BLaER1 treated with 17β-estradiol and CSF1 and Interleukin-3, amounts not matched to agents 10 nM and 100 nM (cell line): ENCODE data around the gene FRMPD2.

Experiments used
- H3K27ac ChIP-seq, 11 experiments: shearing (Covaris generic); formaldehyde crosslinking; 2 replicates each; pipeline ENCODE4 v1.8.1; 2022
- H3K27me3 ChIP-seq, 11 experiments: shearing (Covaris generic); formaldehyde crosslinking; 2 replicates each; pipeline ENCODE4 v1.8.1; 2022
- H3K36me3 ChIP-seq, 11 experiments: shearing (Covaris generic); formaldehyde crosslinking; 2 replicates each; pipeline ENCODE4 v1.8.1; 2022
- H3K4me1 ChIP-seq, 10 experiments: shearing (Covaris generic); formaldehyde crosslinking; 2 replicates each; pipeline ENCODE4 v1.8.1; 2022
- H3K4me2 ChIP-seq, 11 experiments: shearing (Covaris generic); formaldehyde crosslinking; 2 replicates each; pipeline ENCODE4 v1.8.1; 2022
- H3K4me3 ChIP-seq, 10 experiments: shearing (Covaris generic); formaldehyde crosslinking; 2 replicates each; pipeline ENCODE4 v1.8.1; 2022
- H3K9ac ChIP-seq, 11 experiments: shearing (Covaris generic); formaldehyde crosslinking; 2 replicates each; pipeline ENCODE4 v1.8.1; 2022
- H3K9me3 ChIP-seq, 11 experiments: shearing (Covaris generic); formaldehyde crosslinking; replicated peaks in 1 of 11; 2 replicates each; pipeline ENCODE4 v1.8.1; 2022
- H4K20me1 ChIP-seq, 11 experiments: shearing (Covaris generic); formaldehyde crosslinking; 2 replicates each; pipeline ENCODE4 v1.8.1; 2022
- Cebpa-rat ChIP-seq, 11 experiments: shearing (Covaris generic); IDR thresholded peaks; 2 replicates each; pipeline ENCODE4 v1.8.1; 2022

Gene FRMPD2

DNA sequence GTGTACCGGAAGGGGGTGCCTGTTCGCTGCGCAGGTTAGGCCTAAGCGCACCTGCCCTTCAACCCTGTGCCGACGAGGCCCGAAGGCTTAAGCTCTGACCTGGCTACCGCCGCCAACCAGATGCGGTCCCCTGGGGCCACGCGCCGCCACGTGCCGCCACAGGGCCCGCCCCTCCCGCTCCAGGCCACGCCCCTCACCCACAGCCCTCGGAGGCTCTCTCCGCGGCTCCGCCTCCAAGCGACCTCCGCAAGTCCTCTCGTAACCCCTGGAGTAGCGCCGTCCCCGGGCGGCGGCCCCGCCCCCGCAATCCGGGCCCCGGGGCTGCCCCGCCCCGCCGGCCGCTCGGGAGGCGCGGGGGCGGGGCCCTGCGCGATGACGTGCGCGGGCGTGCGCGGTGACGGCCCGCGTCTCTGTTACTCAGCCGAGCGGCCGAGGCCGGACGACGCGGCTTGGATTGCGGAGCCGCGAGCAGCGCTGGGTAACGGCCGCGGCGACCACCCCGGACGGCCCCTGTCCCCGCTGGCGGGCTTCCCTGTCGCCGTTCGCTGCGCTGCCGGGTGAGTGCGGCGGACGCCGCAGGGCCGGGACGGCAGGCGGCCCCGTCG, 31.9 kb upstream of the FRMPD2 start, which contains the start of gene MAPK8:
Gene MAPK8 (plus strand): TSS at position 413 of the 605 bp plus-strand sequence. CDS start 94,984 bp downstream, outside the sequence.
- Histone ChIP-seq H3K27ac (peak within 1 kb of the TSS; percentile 85 to 95 (median 89)), H3K9me3 (no peaks in the 10 kb centered on the region), H4K20me1 (peaks cover 18 to 45% (median 42%) of the 10 kb centered on the region in 11 experiments; a peak in 20 of 22 replicates), H3K36me3 (no peaks in the 10 kb centered on the region), H3K4me3 (peak within 1 kb of the TSS; percentile 88 to 94 (median 90)), H3K4me1 (peaks cover 15 to 32% (median 24%) of the 10 kb centered on the region in 10 experiments), H3K9ac (peak within 1 kb of the TSS; percentile 88 to 96 (median 92)), H3K27me3 (no peaks in the 10 kb centered on the region), H3K4me2 (peak within 1 kb of the TSS; percentile 82 to 97 (median 89))
- TF ChIP-seq Cebpa-rat (IDR thresholded peaks at IDR 0.05) = no peak

DNA sequence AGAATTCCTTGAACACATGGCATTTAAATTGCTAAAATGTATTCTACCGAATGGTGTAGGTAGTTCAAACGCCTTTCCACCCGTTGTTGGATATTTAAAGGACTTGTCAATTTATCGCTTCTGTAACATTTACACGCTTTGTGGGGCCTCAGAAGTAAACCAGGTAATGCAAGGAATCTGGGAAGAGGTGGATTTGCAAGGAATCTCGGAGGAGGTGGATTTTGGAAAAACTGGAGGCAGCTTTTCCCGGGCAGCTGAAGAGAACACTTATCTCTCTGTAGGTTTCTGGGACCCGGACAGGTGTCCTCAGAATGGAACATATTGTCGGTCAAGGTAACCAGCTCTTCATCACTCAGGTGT, 31.4 kb upstream of the FRMPD2 start:
- peaks cover 15 to 32% (median 24%) of the 10 kb centered on the region in 10 experiments for H3K4me1 ChIP-seq
- peaks cover 18 to 41% (median 37%) of the 10 kb centered on the region in 11 experiments; a peak in 20 of 22 replicates for H4K20me1 ChIP-seq
- no peaks in the 10 kb centered on the region for H3K27me3 ChIP-seq
- no peak for TF ChIP-seq Cebpa-rat (IDR thresholded peaks at IDR 0.05)
- no peaks in the 10 kb centered on the region for H3K9me3 ChIP-seq
- H3K4me2 ChIP-seq = peak overlapping the region; percentile 61 to 93 (median 82)
- H3K27ac ChIP-seq = peak overlapping the region in 9 of 11 experiments; percentile 13 to 95 (median 86); a peak in 12 of 22 replicates
- peak overlapping the region; percentile 44 to 96 (median 92); a peak in 15 of 22 replicates for H3K9ac ChIP-seq
- H3K36me3 ChIP-seq = no peaks in the 10 kb centered on the region
- H3K4me3 ChIP-seq = peak overlapping the region; percentile 88 to 94 (median 90)

DNA sequence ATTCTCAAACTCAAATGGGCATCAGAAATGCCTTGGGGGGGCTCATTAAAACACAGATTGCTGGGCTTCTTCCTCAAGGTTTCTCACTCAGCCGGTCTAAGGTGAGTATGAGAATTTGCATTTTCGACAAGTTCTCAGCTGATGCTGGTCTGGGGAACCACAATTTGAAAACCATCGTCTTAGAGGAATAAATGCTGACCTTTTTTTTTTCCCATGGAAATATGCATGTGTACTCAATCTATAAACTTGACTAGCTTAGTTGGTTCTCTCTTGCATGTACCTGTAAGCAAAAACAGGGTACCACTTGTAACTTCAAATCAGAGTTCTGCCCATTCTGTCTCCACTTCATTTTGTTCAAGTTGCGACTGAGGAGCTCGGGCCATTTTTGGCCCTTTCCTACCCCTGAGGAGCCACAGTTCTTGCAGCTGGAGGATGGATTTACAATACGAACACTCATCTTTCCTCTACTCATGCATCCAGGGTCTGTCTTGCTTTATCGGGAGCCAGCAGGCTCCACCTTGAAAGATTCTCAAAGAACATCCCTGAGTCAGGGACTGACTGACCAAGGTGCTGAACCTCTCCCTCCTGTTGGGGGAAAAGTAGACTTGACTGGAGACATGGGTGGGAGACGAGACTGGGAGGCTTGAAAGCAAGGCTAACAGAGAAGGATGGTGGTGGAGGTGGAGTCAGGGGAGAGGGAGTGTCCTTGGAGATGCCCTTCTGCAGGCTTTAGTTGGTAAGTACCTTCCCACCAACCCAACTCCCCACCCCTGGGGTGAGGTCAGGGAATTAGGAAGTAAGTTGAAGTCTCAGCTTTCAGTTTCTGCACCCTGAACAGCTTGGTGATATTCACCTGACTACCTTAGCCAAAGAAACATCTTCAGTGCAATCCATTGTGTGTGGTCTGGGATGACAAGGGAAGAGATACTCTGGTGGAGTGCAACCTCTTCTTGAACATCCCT, 28.3 kb upstream of the FRMPD2 start:
- no peak overlapping the region for H3K4me2 ChIP-seq
- peaks cover 3 to 16% (median 10%) of the 10 kb centered on the region in 10 experiments for H3K4me1 ChIP-seq
- TF ChIP-seq Cebpa-rat (IDR thresholded peaks at IDR 0.05) = no peak
- H4K20me1 ChIP-seq = peaks cover 2 to 10% (median 8%) of the 10 kb centered on the region in 11 experiments; a peak in 13 of 22 replicates
- no peak overlapping the region for H3K4me3 ChIP-seq
- no peaks in the 10 kb centered on the region for H3K27me3 ChIP-seq
- H3K9me3 ChIP-seq = no peaks in the 10 kb centered on the region
- no peak overlapping the region for H3K9ac ChIP-seq
- H3K27ac ChIP-seq = no peak overlapping the region
- no peaks in the 10 kb centered on the region for H3K36me3 ChIP-seq

- H3K9me3 ChIP-seq = no peaks in the 10 kb centered on the region
- H3K9ac ChIP-seq = no peak overlapping the region
- no peak overlapping the region for H3K4me2 ChIP-seq
- H3K4me3 ChIP-seq = no peak overlapping the region
- H4K20me1 ChIP-seq = no peaks in the 10 kb centered on the region; a peak in 1 of 22 replicates
- H3K27ac ChIP-seq = no peak overlapping the region
- no peak for TF ChIP-seq Cebpa-rat (IDR thresholded peaks at IDR 0.05)
- no peaks in the 10 kb centered on the region for H3K36me3 ChIP-seq
- H3K4me1 ChIP-seq = peaks cover 0 to 10% (median 6%) of the 10 kb centered on the region in 10 experiments; a peak in 8 of 20 replicates
- no peaks in the 10 kb centered on the region for H3K27me3 ChIP-seq
These were observed 26.1 kb upstream of the FRMPD2 start for GRCh38 chr10:48300556-48300955.

DNA sequence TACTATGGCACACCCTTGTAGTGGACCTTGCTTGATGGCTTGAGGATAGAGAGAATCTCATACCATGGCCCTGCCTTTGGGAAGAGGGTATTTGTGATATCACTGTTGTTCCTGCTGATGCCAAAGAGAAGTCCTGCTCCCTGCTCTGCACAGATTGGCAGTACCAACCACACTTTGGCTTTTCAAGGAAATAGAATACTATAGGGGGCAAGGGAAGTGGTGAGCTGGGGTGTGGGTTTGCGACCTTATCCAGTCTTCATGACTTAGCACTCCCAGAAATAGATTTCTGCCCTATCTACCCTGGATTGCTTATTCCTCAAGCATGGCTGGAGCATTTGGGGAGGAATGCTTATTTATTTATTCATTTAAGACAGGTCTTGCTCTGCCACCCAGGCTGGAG, 25.2 kb upstream of the FRMPD2 start:
- no peak overlapping the region for H3K4me3 ChIP-seq
- no peaks in the 10 kb centered on the region; a peak in 1 of 22 replicates for H4K20me1 ChIP-seq
- H3K27me3 ChIP-seq = no peaks in the 10 kb centered on the region
- H3K9me3 ChIP-seq = no peaks in the 10 kb centered on the region
- peaks cover 0 to 10% (median 6%) of the 10 kb centered on the region in 10 experiments; a peak in 8 of 20 replicates for H3K4me1 ChIP-seq
- H3K27ac ChIP-seq = no peak overlapping the region
- no peak for TF ChIP-seq Cebpa-rat (IDR thresholded peaks at IDR 0.05)
- peak overlapping the region in 6 of 11 experiments; percentile 2 to 43 (median 7); a peak in 4 of 22 replicates for H3K4me2 ChIP-seq
- no peak overlapping the region for H3K9ac ChIP-seq
- no peaks in the 10 kb centered on the region for H3K36me3 ChIP-seq

- H3K27me3 ChIP-seq = no peaks in the 10 kb centered on the region
- no peak overlapping the region for H3K9ac ChIP-seq
- peak overlapping the region in 5 of 11 experiments; percentile 2 to 43 (median 5); a peak in 4 of 22 replicates for H3K4me2 ChIP-seq
- H3K9me3 ChIP-seq = no peaks in the 10 kb centered on the region
- H3K27ac ChIP-seq = no peak overlapping the region
- no peak overlapping the region for H3K4me3 ChIP-seq
- TF ChIP-seq Cebpa-rat (IDR thresholded peaks at IDR 0.05) = no peak
- H3K4me1 ChIP-seq = peaks cover 0 to 10% (median 6%) of the 10 kb centered on the region in 10 experiments; a peak in 8 of 20 replicates
- no peaks in the 10 kb centered on the region for H3K36me3 ChIP-seq
- H4K20me1 ChIP-seq = no peaks in the 10 kb centered on the region; a peak in 1 of 22 replicates
These were observed 24.6 kb upstream of the FRMPD2 start for GRCh38 chr10:48299066-48299465.

GRCh38 chr10:48296576-48297098, 22.1 kb upstream of the FRMPD2 start:
- Histone ChIP-seq H3K4me3 (no peak overlapping the region), H3K9ac (no peak overlapping the region), H4K20me1 (no peaks in the 10 kb centered on the region), H3K27me3 (no peaks in the 10 kb centered on the region), H3K27ac (no peak overlapping the region), H3K9me3 (no peaks in the 10 kb centered on the region), H3K36me3 (no peaks in the 10 kb centered on the region), H3K4me2 (no peak overlapping the region), H3K4me1 (peaks cover 0 to 10% (median 6%) of the 10 kb centered on the region in 10 experiments; a peak in 8 of 20 replicates)
- no peak for TF ChIP-seq Cebpa-rat (IDR thresholded peaks at IDR 0.05)

DNA sequence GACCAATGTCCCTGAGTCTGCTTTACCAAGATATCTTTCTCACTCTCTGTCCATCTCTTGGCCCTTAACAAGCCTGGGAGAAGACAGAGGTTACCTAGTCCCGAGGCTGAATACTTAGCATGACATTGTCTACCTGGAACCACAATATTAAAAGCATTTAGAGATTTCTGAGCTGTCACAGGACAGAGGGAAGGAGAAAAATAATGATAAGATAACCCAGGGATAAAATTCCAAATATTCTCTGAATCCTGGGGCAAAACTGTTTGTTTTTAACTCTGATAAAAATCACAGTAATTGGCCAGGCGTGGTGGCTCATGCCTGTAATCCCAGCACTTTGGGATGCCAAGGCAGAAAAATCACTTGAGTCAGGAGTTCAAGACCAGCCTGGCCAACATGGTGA, 19.9 kb upstream of the FRMPD2 start:
- Histone ChIP-seq H3K4me1 (peaks cover 0 to 15% (median 10%) of the 10 kb centered on the region in 10 experiments; a peak in 14 of 20 replicates), H3K4me2 (no peak overlapping the region), H4K20me1 (no peaks in the 10 kb centered on the region), H3K4me3 (no peak overlapping the region), H3K9ac (no peak overlapping the region), H3K9me3 (no peaks in the 10 kb centered on the region), H3K36me3 (no peaks in the 10 kb centered on the region), H3K27me3 (no peaks in the 10 kb centered on the region), H3K27ac (no peak overlapping the region)
- no peak for TF ChIP-seq Cebpa-rat (IDR thresholded peaks at IDR 0.05)

DNA sequence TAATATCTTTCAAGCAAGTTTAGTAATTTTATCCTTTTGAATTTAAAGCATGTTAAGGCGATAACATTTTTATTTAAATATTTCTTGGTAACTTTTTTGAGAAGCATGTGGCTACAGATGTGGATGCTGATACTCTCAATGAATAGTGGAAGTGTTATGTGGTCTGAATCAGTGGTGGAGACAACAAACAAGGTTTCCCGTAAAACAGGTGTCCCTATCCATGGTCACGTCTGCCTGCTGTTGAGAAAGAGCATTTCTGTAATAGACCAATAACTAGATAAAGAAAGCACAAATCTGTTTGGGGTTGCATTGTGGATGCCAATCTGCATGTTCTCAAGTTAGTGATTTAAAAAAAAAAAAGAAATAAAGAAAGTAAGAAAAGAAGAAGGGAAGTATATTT, 18.1 kb upstream of the FRMPD2 start:
- Histone ChIP-seq H3K36me3 (no peaks in the 10 kb centered on the region), H3K4me1 (peaks cover 0 to 15% (median 9%) of the 10 kb centered on the region in 10 experiments; a peak in 14 of 20 replicates), H3K9me3 (no peaks in the 10 kb centered on the region), H3K27ac (no peak overlapping the region), H3K27me3 (no peaks in the 10 kb centered on the region), H3K4me3 (no peak overlapping the region), H4K20me1 (no peaks in the 10 kb centered on the region), H3K4me2 (no peak overlapping the region), H3K9ac (no peak overlapping the region)
- TF ChIP-seq Cebpa-rat (IDR thresholded peaks at IDR 0.05) = no peak
